Measurements from ENCODE around the gene CCDC70.
"Not testable (repeated sequence)": the region's sequence is repeated elsewhere in the genome, so short reads cannot be mapped to it uniquely, and the experiment has no call there.

Gene CCDC70

GRCh38 chr13:51861723-51862300 lies at the start of gene CCDC70:
CCDC70 (plus strand) TSS chr13:51861969; CDS start chr13:51865412, 3,443 bp downstream.
- DNase-seq, result no peak

GRCh38 chr13:51814071-51814470 lies 47.7 kb upstream of the CCDC70 start:
- no peak for DNase-seq

- DNase-seq, result peak; percentile 88
These were observed 46.7 kb upstream of the CCDC70 start for GRCh38 chr13:51814825-51815650.

GRCh38 chr13:51815848-51816247 lies 45.9 kb upstream of the CCDC70 start:
- no peak for DNase-seq

GRCh38 chr13:51816604-51817249 lies 45.0 kb upstream of the CCDC70 start:
- no peak for DNase-seq

GRCh38 chr13:51817717-51818116 lies 44.1 kb upstream of the CCDC70 start:
- DNase-seq, result no peak

GRCh38 chr13:51818276-51818675 lies 43.5 kb upstream of the CCDC70 start:
- no peak for DNase-seq

GRCh38 chr13:51818781-51819511 lies 42.8 kb upstream of the CCDC70 start:
- DNase-seq, result no peak

- DNase-seq, result no peak
These were observed 42.2 kb upstream of the CCDC70 start for GRCh38 chr13:51819544-51819943.

- no peak for DNase-seq
These were observed 41.7 kb upstream of the CCDC70 start for GRCh38 chr13:51820016-51820597.

GRCh38 chr13:51821606-51822005 lies 40.2 kb upstream of the CCDC70 start:
- DNase-seq, result no peak

- DNase-seq, result no peak
These were observed 39.5 kb upstream of the CCDC70 start for GRCh38 chr13:51822106-51822815.

- no peak for DNase-seq
These were observed 38.4 kb upstream of the CCDC70 start for GRCh38 chr13:51823359-51823758.

GRCh38 chr13:51823863-51824262 lies 37.9 kb upstream of the CCDC70 start:
- no peak for DNase-seq

- DNase-seq, result not testable (repeated sequence)
These were observed 37.1 kb upstream of the CCDC70 start for GRCh38 chr13:51824712-51825111.

- peak; percentile 52 for DNase-seq
These were observed 36.6 kb upstream of the CCDC70 start for GRCh38 chr13:51825165-51825592.

GRCh38 chr13:51825681-51826254 lies 36.0 kb upstream of the CCDC70 start:
- DNase-seq, result no peak

- no peak for DNase-seq
These were observed 35.2 kb upstream of the CCDC70 start for GRCh38 chr13:51826606-51827005.

- no peak for DNase-seq
These were observed 34.5 kb upstream of the CCDC70 start for GRCh38 chr13:51827254-51827653.

- no peak for DNase-seq
These were observed 32.8 kb upstream of the CCDC70 start for GRCh38 chr13:51828730-51829567.

- no peak for DNase-seq
These were observed 32.2 kb upstream of the CCDC70 start for GRCh38 chr13:51829568-51829899.

Measured in OCI-M1 (cell line).